Liver (tissue), 9 donors: ENCODE results near the gene SLC26A11. TPM values are rescaled to one million over a fixed set of nuclear protein-coding genes. Genes with fewer than 3 reads are reported as not detected.

Experiments
- DNase-seq: peaks from one replicate; pipeline ENCODE4 v3.0.0-alpha.2; 2017; ENCODE audit warnings: low spot score
- H3K27ac ChIP-seq, 2 donors: one replicate each; pipeline ENCODE4 v1.7.0; 2013; ENCODE audit warnings: inconsistent platforms in 2 of 2, low read length in 2 of 2, control low read depth in 1 of 2, low read depth in 1 of 2, mild to moderate bottlenecking in 1 of 2
- H3K27me3 ChIP-seq, 4 donors: one replicate each; pipeline versions ENCODE4 v1.6.1 to v1.7.0; 2013; ENCODE audit warnings: low read length in 3 of 4, inconsistent platforms in 1 of 4, mild to moderate bottlenecking in 1 of 4, moderate library complexity in 1 of 4; ENCODE audit not compliant: control insufficient read depth in 4 of 4, insufficient read depth in 4 of 4
- H3K36me3 ChIP-seq, 4 donors: one replicate each; pipeline versions ENCODE4 v1.6.1 to v1.7.0; 2013; ENCODE audit warnings: low read length in 3 of 4, mild to moderate bottlenecking in 3 of 4, low read depth in 1 of 4, moderate library complexity in 1 of 4; ENCODE audit not compliant: control insufficient read depth in 4 of 4, insufficient read depth in 3 of 4
- H3K4me1 ChIP-seq, 4 donors: one replicate each; pipeline versions ENCODE4 v1.6.1 to v1.7.0; 2013; ENCODE audit warnings: low read length in 3 of 4, mild to moderate bottlenecking in 3 of 4, moderate library complexity in 1 of 4; ENCODE audit not compliant: control insufficient read depth in 4 of 4, insufficient read depth in 4 of 4
- H3K4me3 ChIP-seq, 3 donors: one replicate each; pipeline versions ENCODE4 v1.6.1 to v1.7.0; 2013; ENCODE audit warnings: low read length in 3 of 3, control low read depth in 1 of 3, low read depth in 1 of 3, mild to moderate bottlenecking in 1 of 3
- H3K9ac ChIP-seq, 2 donors: one replicate each; pipeline ENCODE4 v1.7.0; 2013; ENCODE audit warnings: low read length in 2 of 2, mild to moderate bottlenecking in 2 of 2, moderate library complexity in 2 of 2, control low read depth in 1 of 2, low read depth in 1 of 2
- H3K9me3 ChIP-seq, 4 donors: one replicate each; pipeline versions ENCODE4 v1.6.1 to v1.7.0; 2013; ENCODE audit warnings: low read length in 3 of 4; ENCODE audit not compliant: control insufficient read depth in 4 of 4
- ATF3 ChIP-seq: IDR thresholded peaks from 2 replicates; pipeline ENCODE4 v1.6.1; 2016; ENCODE audit warnings: antibody characterized with exemption
- CTCF ChIP-seq: fragments of 150-350 bp; IDR thresholded peaks from 2 replicates; pipeline ENCODE4 v1.5.1; 2017; ENCODE audit warnings: improper control_type of control experiment, low read depth, low read length; ENCODE audit not compliant: missing input control
- EGR1 ChIP-seq, 2 donors: IDR thresholded peaks; 2 replicates each; pipeline ENCODE4 v1.6.1; 2016 to 2018; ENCODE audit warnings: antibody characterized with exemption in 2 of 2, low read depth in 2 of 2
- FOXA1 ChIP-seq: IDR thresholded peaks from 2 replicates; pipeline ENCODE4 v1.6.1; 2016; ENCODE audit warnings: antibody characterized with exemption
- FOXA2 ChIP-seq: IDR thresholded peaks from 2 replicates; pipeline ENCODE4 v1.6.1; 2016; ENCODE audit warnings: antibody characterized with exemption
- GABPA ChIP-seq, 2 donors: IDR thresholded peaks in 1 of 2; conservative IDR thresholded peaks in 1 of 2; 2 replicates each; pipeline ENCODE4 v1.6.1; 2016; ENCODE audit warnings: antibody characterized with exemption in 2 of 2, mild to moderate bottlenecking in 1 of 2, moderate library complexity in 1 of 2
- HNF4A ChIP-seq, 2 donors: conservative IDR thresholded peaks; 2 replicates each; pipeline ENCODE4 v1.6.1; 2016; ENCODE audit warnings: antibody characterized with exemption in 2 of 2, mild to moderate bottlenecking in 2 of 2
- HNF4G ChIP-seq: IDR thresholded peaks from 2 replicates; pipeline ENCODE4 v1.6.1; 2016; ENCODE audit warnings: antibody characterized with exemption
- JUND ChIP-seq, 2 donors: IDR thresholded peaks; 2 replicates each; pipeline ENCODE4 v1.6.1; 2016; ENCODE audit warnings: antibody characterized with exemption in 2 of 2
- MAX ChIP-seq: IDR thresholded peaks from 2 replicates; pipeline ENCODE4 v1.6.1; 2016; ENCODE audit warnings: antibody characterized with exemption
- NR2F2 ChIP-seq: IDR thresholded peaks from 2 replicates; pipeline ENCODE4 v1.6.1; 2016; ENCODE audit warnings: antibody characterized with exemption
- RAD21 ChIP-seq, 2 donors: IDR thresholded peaks; 2 replicates each; pipeline ENCODE4 v1.6.1; 2016; ENCODE audit warnings: antibody characterized with exemption in 2 of 2, mild to moderate bottlenecking in 2 of 2
- REST ChIP-seq: IDR thresholded peaks from 2 replicates; pipeline ENCODE4 v1.6.1; 2016; ENCODE audit warnings: antibody characterized with exemption, mild to moderate bottlenecking
- RXRA ChIP-seq, 2 donors: IDR thresholded peaks; 2 replicates each; pipeline ENCODE4 v1.6.1; 2017 to 2018; ENCODE audit warnings: antibody characterized with exemption in 2 of 2, mild to moderate bottlenecking in 1 of 2
- SP1 ChIP-seq: IDR thresholded peaks from 2 replicates; pipeline ENCODE4 v1.6.1; 2018; ENCODE audit warnings: antibody characterized with exemption, mild to moderate bottlenecking
- TAF1 ChIP-seq: conservative IDR thresholded peaks from 2 replicates; pipeline ENCODE4 v1.6.1; 2016; ENCODE audit warnings: antibody characterized with exemption, mild to moderate bottlenecking
- YY1 ChIP-seq: IDR thresholded peaks from 2 replicates; pipeline ENCODE4 v1.6.1; 2016; ENCODE audit warnings: antibody characterized with exemption, mild to moderate bottlenecking
- ZBTB33 ChIP-seq: IDR thresholded peaks from 2 replicates; pipeline ENCODE4 v1.6.1; 2016; ENCODE audit warnings: antibody characterized with exemption
- WGBS: extraction: QIAGEN DNeasy Blood & Tissue Kit; methylation state at CpG from one replicate; pipeline ENCODE4 v1.1.7; 2013; 5-methylcytosine and 5-hydroxymethylcytosine counted together
- polyA plus RNA-seq, 2 donors: library from polyadenylated mRNA; stranded (reverse) in 1 of 2; unstranded in 1 of 2; fragments of 200-250 nt in 1 of 2; fragments of >200 nt in 1 of 2; fragmentation: Nextera tagmentation in 1 of 2; extraction: Ambion mirVana in 1 of 2; gene quantifications; one replicate each; pipeline versions ENCODE4 v1.2.1 to v1.2.3, GENCODE V29; 2013 to 2015
- total RNA-seq, 2 donors: library from RNA; depleted of rRNA; stranded (reverse); fragments of >200 nt; gene quantifications; one replicate each; pipeline ENCODE4 v1.2.3, GENCODE V29; 2014
- donor health status: healthy.
- donor health status: healthy.
- donor health status: healthy.
- donor health status: healthy.
- donor health status: healthy.

Gene SLC26A11
- total and polyA plus RNA-seq, 4 donors, result 3.3 to 8.2 (median 5.6) TPM

- DNase-seq, result no peak
Measured at GRCh38 chr17:80264205-80265075, 44.2 kb downstream of the SLC26A11 start.

More at GRCh38 chr17:80264205-80265075, 44.2 kb downstream of the SLC26A11 start:
- peak overlapping the region; percentile 22 to 76 for H3K9ac ChIP-seq
- H3K4me1 ChIP-seq, result peaks cover 14 to 40% (median 33%) of the 10 kb centered on the region in 4 donors
- 68% methylated on average over 19 of the region's 19 CpGs for WGBS
- no peaks in the 10 kb centered on the region for H3K9me3 ChIP-seq
- peak overlapping the region; percentile 43 to 66 (median 54) for H3K4me3 ChIP-seq
- peak overlapping the region; percentile 99 to 100 for H3K27ac ChIP-seq
- TF ChIP-seq SP1, result no peak
- no peak for TF ChIP-seq ZBTB33
- no peak for TF ChIP-seq RAD21 (IDR thresholded peaks at IDR 0.05)
- no peak for TF ChIP-seq FOXA1
- TF ChIP-seq GABPA (IDR thresholded peaks at IDR 0.05 in 1 of 2, conservative IDR thresholded peaks at IDR 0.05 in 1 of 2), result no peak
- no peak for TF ChIP-seq EGR1 (IDR thresholded peaks at IDR 0.05; ENCODE audit: low read depth in 2 of 2)
- TF ChIP-seq HNF4A (conservative IDR thresholded peaks at IDR 0.05), result no peak
- no peak for TF ChIP-seq CTCF
- no peak for TF ChIP-seq FOXA2
- no peak for TF ChIP-seq ATF3
- no peak for TF ChIP-seq NR2F2
- TF ChIP-seq YY1, result no peak
- no peak for TF ChIP-seq RXRA (IDR thresholded peaks at IDR 0.05)
- no peak for TF ChIP-seq REST
- no peak for TF ChIP-seq JUND (IDR thresholded peaks at IDR 0.05)
- TF ChIP-seq TAF1, result no peak
- no peak for TF ChIP-seq MAX
- TF ChIP-seq HNF4G, result no peak
- H3K27me3 ChIP-seq, result no peaks in the 10 kb centered on the region
- H3K36me3 ChIP-seq, result peaks cover 2 to 11% (median 8%) of the 10 kb centered on the region in 4 donors
